ENCODE data around the gene PKP1.

The PKP1 gene

DNA sequence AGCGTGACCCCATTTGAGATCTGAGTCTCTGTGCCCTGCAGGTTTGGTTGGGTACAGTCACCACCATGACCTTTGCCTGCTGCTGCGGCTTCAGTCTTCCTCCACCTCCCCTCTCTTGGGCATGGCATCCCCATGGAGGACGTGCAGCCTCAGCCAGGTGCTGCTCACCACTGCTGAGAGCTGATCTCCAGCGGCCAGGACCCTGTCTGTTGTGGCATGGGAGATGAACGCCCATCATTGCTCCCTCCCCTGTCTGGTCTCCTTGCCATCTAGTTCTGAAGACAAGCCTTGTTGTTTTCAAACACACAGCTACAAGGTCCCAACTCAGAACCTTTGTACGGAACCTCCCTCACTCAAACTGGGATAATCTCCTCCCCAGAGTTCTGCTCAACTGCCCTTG, 19.2 kb upstream of the PKP1 start:
- Histone ChIP-seq H3K27me3 (ENCODE audit: insufficient read depth, low read length) (peaks cover 20% of the 10 kb centered on the region), H3K36me3 (ENCODE audit: insufficient read depth, low read depth, low read length) (no peaks in the 10 kb centered on the region), H3K27ac (ENCODE audit: low read length) (no peak overlapping the region), H3K9ac (ENCODE audit: low read depth, low read length) (no peak overlapping the region), H3K9me3 (ENCODE audit: insufficient read depth, low read depth, low read length) (no peaks in the 10 kb centered on the region), H3K4me3 (ENCODE audit: low read length) (no peak overlapping the region), H3K4me1 (ENCODE audit: insufficient read depth, low read length) (no peaks in the 10 kb centered on the region)

DNA sequence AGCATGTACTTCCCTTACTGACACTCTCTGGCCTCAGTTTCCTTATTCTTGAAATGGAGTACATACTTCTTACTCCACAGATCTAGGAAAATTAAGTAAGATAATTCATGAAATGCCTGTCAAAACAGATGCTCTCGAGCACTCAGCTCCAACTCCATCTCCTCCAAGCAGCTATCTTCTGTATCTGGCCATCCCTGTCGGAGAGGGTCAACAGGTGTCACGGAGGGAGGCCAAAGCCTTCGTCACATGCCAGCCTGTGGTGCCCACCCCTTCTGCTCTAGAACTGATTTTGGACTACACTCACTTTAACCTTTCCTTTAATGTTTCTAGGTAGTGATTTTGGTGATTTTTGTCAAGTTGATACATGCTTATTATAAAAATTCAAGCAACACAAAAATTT, 18.8 kb upstream of the PKP1 start:
- Histone ChIP-seq H3K9ac (ENCODE audit: low read depth, low read length) (no peak overlapping the region), H3K9me3 (ENCODE audit: insufficient read depth, low read depth, low read length) (no peaks in the 10 kb centered on the region), H3K27me3 (ENCODE audit: insufficient read depth, low read length) (peaks cover 20% of the 10 kb centered on the region), H3K4me3 (ENCODE audit: low read length) (no peak overlapping the region), H3K4me1 (ENCODE audit: insufficient read depth, low read length) (no peaks in the 10 kb centered on the region), H3K27ac (ENCODE audit: low read length) (no peak overlapping the region), H3K36me3 (ENCODE audit: insufficient read depth, low read depth, low read length) (no peaks in the 10 kb centered on the region)

DNA sequence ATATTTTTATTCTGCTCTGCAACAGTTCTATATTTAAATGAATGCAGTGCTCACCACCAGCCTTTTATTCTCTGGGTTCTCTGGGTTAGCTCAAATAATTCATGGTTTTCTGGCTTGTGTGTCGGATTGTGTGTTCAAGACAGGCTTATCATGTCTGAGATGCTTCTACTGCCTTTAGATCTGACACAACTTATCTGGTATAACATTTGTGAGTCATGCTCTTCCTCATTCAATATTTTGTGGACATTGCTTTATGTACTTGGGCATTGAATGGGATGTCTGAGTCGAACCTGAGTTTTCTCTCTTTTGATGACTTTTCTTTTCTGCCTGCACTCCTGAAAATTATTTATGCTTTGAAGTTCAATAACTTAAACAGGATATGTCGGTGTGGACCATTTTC, 17.6 kb upstream of the PKP1 start:
- no peaks in the 10 kb centered on the region for H3K4me1 ChIP-seq (ENCODE audit: insufficient read depth, low read length)
- H3K27me3 ChIP-seq (ENCODE audit: insufficient read depth, low read length) = peaks cover 11% of the 10 kb centered on the region
- no peak overlapping the region for H3K27ac ChIP-seq (ENCODE audit: low read length)

DNA sequence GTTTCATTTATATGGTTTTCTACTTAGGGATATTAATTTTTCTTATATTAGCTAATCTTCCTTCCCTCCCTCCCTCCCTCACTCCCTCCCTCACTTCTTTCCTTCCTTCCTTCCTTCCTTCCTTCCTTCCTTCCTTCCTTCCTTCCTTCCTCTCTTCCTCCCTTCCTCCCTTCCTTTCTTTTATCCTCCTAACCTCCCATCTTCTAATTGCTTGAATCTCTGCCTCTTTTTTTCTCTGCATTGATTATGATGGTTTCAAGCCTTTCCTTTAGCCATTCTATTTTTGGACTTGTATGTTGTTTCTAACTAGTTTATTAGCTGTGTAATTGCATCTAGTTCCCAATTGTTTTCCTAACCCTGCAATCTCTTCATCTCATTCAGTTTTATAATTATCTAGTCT, 17.0 kb upstream of the PKP1 start:
- Histone ChIP-seq H3K4me3 (ENCODE audit: low read length) (no peak overlapping the region), H3K9me3 (ENCODE audit: insufficient read depth, low read depth, low read length) (no peaks in the 10 kb centered on the region), H3K27me3 (ENCODE audit: insufficient read depth, low read length) (peaks cover 6% of the 10 kb centered on the region), H3K4me1 (ENCODE audit: insufficient read depth, low read length) (no peaks in the 10 kb centered on the region), H3K27ac (ENCODE audit: low read length) (no peak overlapping the region), H3K9ac (ENCODE audit: low read depth, low read length) (no peak overlapping the region), H3K36me3 (ENCODE audit: insufficient read depth, low read depth, low read length) (no peaks in the 10 kb centered on the region)

More for the DNA sequence above, 17.6 kb upstream of the PKP1 start:
- H3K4me3 ChIP-seq (ENCODE audit: low read length) = no peak overlapping the region
- no peak overlapping the region for H3K9ac ChIP-seq (ENCODE audit: low read depth, low read length)
- H3K9me3 ChIP-seq (ENCODE audit: insufficient read depth, low read depth, low read length) = no peaks in the 10 kb centered on the region
- H3K36me3 ChIP-seq (ENCODE audit: insufficient read depth, low read depth, low read length) = no peaks in the 10 kb centered on the region

DNA sequence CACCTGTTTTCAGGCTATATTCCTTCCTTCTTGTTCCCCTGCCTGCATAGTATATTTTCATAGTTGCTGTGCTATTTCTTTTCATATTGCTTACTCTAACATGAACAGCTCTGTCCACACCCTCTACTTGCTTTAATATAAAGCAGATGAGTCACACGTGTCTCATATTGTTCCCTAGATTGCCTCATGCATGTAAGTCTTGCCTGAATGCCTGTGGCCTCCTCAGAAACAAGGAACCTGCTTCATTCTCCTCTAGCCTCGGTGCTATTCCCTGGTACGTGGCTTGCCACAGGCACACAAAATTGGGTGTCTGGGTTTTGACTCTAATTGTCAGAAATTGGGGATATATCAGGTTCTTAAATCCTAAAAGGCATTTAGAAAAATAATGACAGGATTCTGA, 16.5 kb upstream of the PKP1 start:
- H3K27ac ChIP-seq (ENCODE audit: low read length) = no peak overlapping the region
- no peaks in the 10 kb centered on the region for H3K9me3 ChIP-seq (ENCODE audit: insufficient read depth, low read depth, low read length)
- peaks cover 1% of the 10 kb centered on the region; the same call in 1 of the 2 replicates for H3K27me3 ChIP-seq (ENCODE audit: insufficient read depth, low read length)
- no peak overlapping the region for H3K4me3 ChIP-seq (ENCODE audit: low read length)
- H3K4me1 ChIP-seq (ENCODE audit: insufficient read depth, low read length) = no peaks in the 10 kb centered on the region
- no peak overlapping the region for H3K9ac ChIP-seq (ENCODE audit: low read depth, low read length)
- no peaks in the 10 kb centered on the region for H3K36me3 ChIP-seq (ENCODE audit: insufficient read depth, low read depth, low read length)

DNA sequence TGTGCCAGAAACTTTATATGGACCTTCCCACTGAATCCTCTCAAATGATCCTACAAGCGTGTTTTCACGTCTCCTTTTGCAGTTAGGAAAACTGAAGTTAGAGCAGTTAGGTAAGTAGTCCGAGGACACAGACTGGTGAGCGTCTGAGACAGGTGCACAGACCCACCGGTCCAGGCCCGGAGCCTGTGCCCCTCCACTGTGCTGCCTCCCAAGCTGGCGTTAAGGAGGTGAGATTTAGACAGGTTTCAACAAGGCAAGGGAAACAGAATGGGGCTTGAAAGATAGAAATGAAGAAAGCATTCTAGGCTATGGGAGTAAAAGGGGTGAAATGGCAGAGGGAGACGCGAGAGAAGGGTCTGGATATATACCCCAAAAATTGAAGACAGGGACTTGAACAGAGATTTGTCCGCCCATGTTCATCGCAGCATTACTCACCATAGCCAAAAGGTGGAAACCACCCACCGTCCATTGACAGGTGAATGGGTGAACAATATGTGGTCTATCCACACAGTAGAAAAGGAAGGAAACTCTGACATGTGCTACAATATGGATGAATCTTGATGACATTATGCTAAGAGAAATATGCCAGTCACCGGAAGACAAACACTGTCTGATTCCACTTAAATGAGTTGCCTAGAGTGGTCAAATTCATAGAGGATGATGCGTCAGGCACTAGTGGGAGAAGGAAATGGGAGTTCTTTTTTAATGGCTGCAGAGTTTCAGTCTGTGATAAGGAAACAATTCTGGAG, 15.7 kb upstream of the PKP1 start:
- H3K27ac ChIP-seq (ENCODE audit: low read length) = no peak overlapping the region
- no peak overlapping the region for H3K4me3 ChIP-seq (ENCODE audit: low read length)
- H3K9me3 ChIP-seq (ENCODE audit: insufficient read depth, low read depth, low read length) = no peaks in the 10 kb centered on the region
- no peak overlapping the region for H3K9ac ChIP-seq (ENCODE audit: low read depth, low read length)
- no peaks in the 10 kb centered on the region for H3K36me3 ChIP-seq (ENCODE audit: insufficient read depth, low read depth, low read length)
- H3K4me1 ChIP-seq (ENCODE audit: insufficient read depth, low read length) = no peaks in the 10 kb centered on the region
- H3K27me3 ChIP-seq (ENCODE audit: insufficient read depth, low read length) = no peaks in the 10 kb centered on the region; the same call in 1 of the 2 replicates

DNA sequence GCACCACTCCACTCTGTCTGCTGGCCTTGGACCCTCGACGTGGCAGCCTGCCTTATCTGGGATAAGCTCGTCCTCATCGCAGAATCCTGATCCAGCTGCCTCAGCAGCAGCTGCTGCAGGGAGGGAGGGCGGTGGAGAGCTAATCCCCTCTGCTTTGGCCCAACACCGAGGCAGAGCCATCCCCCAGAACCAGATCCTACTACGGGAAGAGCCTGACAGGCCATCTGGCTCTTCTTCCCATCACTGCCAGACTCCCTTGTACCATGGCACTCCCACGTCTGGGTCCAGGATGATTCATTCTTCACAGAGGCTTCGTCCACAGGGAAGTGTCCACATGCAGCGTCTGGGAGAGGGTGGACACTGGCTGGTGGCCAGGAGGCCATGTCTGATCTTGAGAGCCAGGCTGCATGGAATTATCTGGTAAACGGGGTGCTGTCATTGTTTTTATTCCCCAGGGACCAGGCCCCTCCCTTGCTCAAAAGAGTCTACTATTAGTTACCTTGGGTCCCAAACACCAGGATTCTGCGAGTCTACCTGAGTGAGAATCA, 14.6 kb upstream of the PKP1 start:
- Histone ChIP-seq H3K27ac (ENCODE audit: low read length) (no peak overlapping the region), H3K4me1 (ENCODE audit: insufficient read depth, low read length) (no peaks in the 10 kb centered on the region), H3K4me3 (ENCODE audit: low read length) (no peak overlapping the region)

DNA sequence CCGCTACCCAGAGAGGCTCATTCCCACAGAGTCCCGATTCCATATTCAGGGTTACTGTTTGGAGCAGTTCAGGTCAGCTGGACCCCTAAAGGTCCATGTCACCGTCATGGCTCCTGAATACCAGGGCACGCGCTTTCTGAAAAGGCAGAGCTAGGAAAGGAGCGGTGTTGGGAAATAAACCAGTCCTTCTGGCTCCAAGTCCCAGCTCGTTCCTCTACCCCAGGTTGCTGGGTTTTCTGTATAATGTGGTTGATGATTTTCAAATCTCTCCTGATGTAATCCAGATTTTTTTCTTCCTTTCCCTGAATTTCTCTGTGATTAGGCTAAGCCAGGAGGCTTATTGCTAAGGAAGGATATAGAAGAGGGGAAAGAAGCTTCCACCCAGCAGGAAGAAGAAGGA, 14.0 kb upstream of the PKP1 start:
- no peak overlapping the region for H3K27ac ChIP-seq (ENCODE audit: low read length)
- H3K9me3 ChIP-seq (ENCODE audit: insufficient read depth, low read depth, low read length) = no peaks in the 10 kb centered on the region
- no peak overlapping the region for H3K9ac ChIP-seq (ENCODE audit: low read depth, low read length)
- no peak overlapping the region for H3K4me3 ChIP-seq (ENCODE audit: low read length)
- no peaks in the 10 kb centered on the region for H3K36me3 ChIP-seq (ENCODE audit: insufficient read depth, low read depth, low read length)
- no peaks in the 10 kb centered on the region for H3K4me1 ChIP-seq (ENCODE audit: insufficient read depth, low read length)
- H3K27me3 ChIP-seq (ENCODE audit: insufficient read depth, low read length) = no peaks in the 10 kb centered on the region; the same call in 1 of the 2 replicates

More for the DNA sequence above, 14.6 kb upstream of the PKP1 start:
- no peak overlapping the region for H3K9ac ChIP-seq (ENCODE audit: low read depth, low read length)
- no peaks in the 10 kb centered on the region; the same call in 1 of the 2 replicates for H3K27me3 ChIP-seq (ENCODE audit: insufficient read depth, low read length)
- H3K36me3 ChIP-seq (ENCODE audit: insufficient read depth, low read depth, low read length) = no peaks in the 10 kb centered on the region
- H3K9me3 ChIP-seq (ENCODE audit: insufficient read depth, low read depth, low read length) = no peaks in the 10 kb centered on the region

DNA sequence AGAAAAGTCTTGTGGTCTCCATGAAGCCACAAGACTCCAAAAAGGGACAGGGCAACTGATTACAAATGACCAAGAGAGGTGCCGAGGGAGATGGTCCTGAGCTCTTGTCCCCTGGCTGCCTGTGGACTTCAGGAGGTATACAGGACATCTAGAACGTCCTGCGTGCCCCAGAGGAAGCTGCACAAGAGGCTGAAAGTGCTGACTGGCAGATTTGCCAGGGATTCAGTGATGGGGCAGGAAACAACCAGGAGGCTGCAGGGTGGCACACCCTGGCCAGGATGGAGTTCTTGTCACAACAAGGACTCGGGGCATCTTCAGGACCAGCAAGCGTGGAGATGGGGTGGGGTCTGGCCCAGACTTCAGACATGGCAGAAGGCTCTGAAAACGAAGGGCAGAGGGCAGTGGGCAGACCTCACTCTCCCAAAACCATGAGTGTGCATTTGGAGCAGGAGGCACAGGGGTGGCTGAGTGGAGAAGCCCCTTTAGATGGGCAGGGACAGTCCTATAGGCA, 13.4 kb upstream of the PKP1 start:
- Histone ChIP-seq H3K27me3 (ENCODE audit: insufficient read depth, low read length) (no peaks in the 10 kb centered on the region; the same call in 1 of the 2 replicates), H3K36me3 (ENCODE audit: insufficient read depth, low read depth, low read length) (no peaks in the 10 kb centered on the region), H3K9me3 (ENCODE audit: insufficient read depth, low read depth, low read length) (no peaks in the 10 kb centered on the region), H3K4me3 (ENCODE audit: low read length) (no peak overlapping the region), H3K4me1 (ENCODE audit: insufficient read depth, low read length) (no peaks in the 10 kb centered on the region), H3K27ac (ENCODE audit: low read length) (no peak overlapping the region), H3K9ac (ENCODE audit: low read depth, low read length) (no peak overlapping the region)

DNA sequence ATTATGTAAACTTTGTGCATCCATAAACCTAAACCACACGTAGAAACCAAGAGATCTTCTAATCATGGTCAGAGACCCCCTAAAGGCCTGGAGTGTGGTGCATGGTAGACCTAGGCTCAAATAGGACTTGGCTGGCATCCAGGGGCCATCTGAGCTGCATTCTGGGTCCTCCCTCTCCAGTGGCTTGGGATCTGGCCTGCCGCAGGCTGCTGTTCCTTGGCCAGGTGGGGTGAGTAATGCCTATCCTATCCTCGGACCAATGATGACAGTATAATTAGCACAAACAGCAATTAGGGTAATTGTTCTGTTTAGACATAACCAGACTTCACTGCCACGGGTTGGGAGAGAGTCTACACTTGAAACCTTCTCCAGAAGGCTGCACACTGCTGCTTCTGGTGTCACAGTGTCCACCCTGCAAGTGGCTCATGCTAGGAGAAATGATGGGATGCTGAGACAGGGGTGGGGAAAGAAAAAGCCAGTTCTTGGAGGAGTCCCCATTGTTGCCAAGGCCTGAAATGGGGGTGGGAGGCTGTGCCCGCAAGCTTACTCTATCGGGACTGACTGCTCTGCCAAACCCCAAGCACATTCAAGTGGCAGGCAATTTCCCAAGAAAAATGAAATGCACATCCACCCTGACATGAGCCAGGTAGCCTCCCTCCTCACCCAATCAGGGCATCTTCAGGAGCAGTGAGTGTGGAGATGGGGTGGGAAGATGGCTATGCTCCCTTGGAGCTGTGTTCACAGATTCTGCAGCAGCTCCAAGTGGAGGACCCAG, 12.5 kb upstream of the PKP1 start:
- Histone ChIP-seq H3K9me3 (ENCODE audit: insufficient read depth, low read depth, low read length) (no peaks in the 10 kb centered on the region), H3K9ac (ENCODE audit: low read depth, low read length) (no peak overlapping the region), H3K4me3 (ENCODE audit: low read length) (no peak overlapping the region), H3K27me3 (ENCODE audit: insufficient read depth, low read length) (no peaks in the 10 kb centered on the region; the same call in 1 of the 2 replicates), H3K27ac (ENCODE audit: low read length) (no peak overlapping the region), H3K36me3 (ENCODE audit: insufficient read depth, low read depth, low read length) (no peaks in the 10 kb centered on the region), H3K4me1 (ENCODE audit: insufficient read depth, low read length) (0 out of 2 replicates have a peak, but pooled peaks cover 2% of the 10 kb centered on the region)

DNA sequence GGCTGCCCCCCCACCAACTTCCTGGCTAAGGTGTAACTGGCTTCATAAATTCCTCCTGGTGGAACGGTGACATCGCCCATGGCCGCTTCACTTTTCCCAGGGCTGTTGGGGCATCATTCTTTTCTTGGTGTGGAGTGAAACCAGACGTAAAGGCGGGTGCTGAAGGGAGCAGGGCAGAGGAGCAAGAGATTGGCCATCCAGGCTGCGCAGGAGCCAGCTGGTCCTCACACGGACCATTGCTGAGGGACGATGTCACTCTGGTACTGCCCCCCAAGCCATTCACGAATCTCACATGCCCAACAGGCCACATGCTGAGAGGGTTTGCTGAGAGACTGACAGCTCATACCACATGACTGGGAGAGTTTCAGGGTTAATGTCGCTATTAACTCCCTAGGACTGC, 10.5 kb upstream of the PKP1 start:
- Histone ChIP-seq H3K36me3 (ENCODE audit: insufficient read depth, low read depth, low read length) (no peaks in the 10 kb centered on the region), H3K9me3 (ENCODE audit: insufficient read depth, low read depth, low read length) (no peaks in the 10 kb centered on the region), H3K4me3 (ENCODE audit: low read length) (no peak overlapping the region), H3K27ac (ENCODE audit: low read length) (no peak overlapping the region), H3K4me1 (ENCODE audit: insufficient read depth, low read length) (0 out of 2 replicates have a peak, but pooled peaks cover 4% of the 10 kb centered on the region), H3K27me3 (ENCODE audit: insufficient read depth, low read length) (no peaks in the 10 kb centered on the region; the same call in 1 of the 2 replicates), H3K9ac (ENCODE audit: low read depth, low read length) (no peak overlapping the region)
